ENCODE measurements around the gene WNT10A. TPM values are rescaled to one million over a fixed set of nuclear protein-coding genes. Genes with fewer than 3 reads are reported as not detected.

WNT10A gene
- total and polyA plus RNA-seq, 2 of the 8 experiments (the other 6 are each of a cell fraction or from before 2014, with no cell fraction given): 0.05 TPM; not detected in 1

DNA sequence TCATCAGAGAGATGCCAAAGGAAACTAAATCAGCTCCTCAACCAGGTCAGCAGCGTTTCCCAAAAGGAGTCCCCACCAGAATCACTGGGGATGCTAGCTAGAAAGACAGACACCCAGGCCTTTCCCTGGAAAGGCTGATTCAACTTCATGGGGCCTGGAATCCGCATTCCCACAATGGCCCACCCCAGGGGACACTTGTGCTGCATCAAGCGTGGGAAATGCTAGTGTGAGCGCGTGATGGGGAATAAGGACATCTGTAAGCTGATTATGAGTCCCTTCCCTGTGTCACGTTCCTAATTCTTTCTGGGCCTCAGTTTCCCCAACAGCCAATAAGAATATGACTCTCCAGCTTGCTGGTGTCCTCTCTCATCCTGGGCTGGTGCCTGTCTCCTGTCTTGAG, 2.2 kb upstream of the WNT10A start:
- TF ChIP-seq SUZ12 (IDR thresholded peaks at IDR 0.05; ENCODE audit: low read length) (peak; percentile 19; the same call in 1 of the 2 replicates), GTF2F1 (IDR thresholded peaks at IDR 0.05; ENCODE audit: borderline replicate concordance, low read depth, low read length) (no peak)
- ChIA-PET CTCF (ENCODE audit: partially characterized antibody) (interaction anchor here (1.1 to 21.8 kb wide), 14 partner anchors 9 to 152 kb away, joined by 3 to 783 read pairs (median 10); partner anchors contain the start of gene CRYBA2), POLR2A (ENCODE audit: partially characterized antibody) (interaction anchor here (1.8 kb wide), 1 partner anchor 18 kb away, joined by 3 read pairs; no protein-coding TSS in a partner anchor)
- FAIRE-seq (no peak), DNase-seq (ENCODE audit: low read depth in 1 of 2, low spot score in 2 of 2) (no peak)
- Histone ChIP-seq H3K4me2 (ENCODE audit: insufficient read depth in 1 of 2, low read depth in 2 of 2, low read length in 2 of 2) (no peak overlapping the region; a peak in 1 of 4 replicates), H3K9me3 (ENCODE audit: insufficient read depth in 2 of 2, low read depth in 1 of 2, low read length in 1 of 2) (no peaks in the 10 kb centered on the region; a peak in 1 of 4 replicates), H3K79me1 (ENCODE audit: low read depth, low read length) (no peaks in the 10 kb centered on the region; the same call in 1 of the 2 replicates), H2BK120ac (replicated peaks; ENCODE audit: low read depth, low read length) (no peak overlapping the region), H4K20me1 (replicated peaks in 1 of 2; ENCODE audit: control insufficient read depth in 1 of 2, insufficient read depth in 2 of 2, low read length in 2 of 2) (peaks cover 5 to 35% of the 10 kb centered on the region in 2 experiments), H3K23me2 (ENCODE audit: low read depth, low read length) (no peaks in the 10 kb centered on the region), H3K56ac (replicated peaks; ENCODE audit: insufficient read length, low read depth, low read length) (no peak overlapping the region), H3K9ac (replicated peaks in 1 of 4; ENCODE audit: extremely low read depth in 1 of 4, low read depth in 3 of 4, low read length in 3 of 4) (no peak overlapping the region), H3K4ac (replicated peaks; ENCODE audit: insufficient read length, low read depth, low read length) (no peak overlapping the region), H3K79me2 (ENCODE audit: control insufficient read depth in 1 of 2, insufficient read depth in 2 of 2, low read length in 2 of 2) (no peaks in the 10 kb centered on the region), H2AFZ (ENCODE audit: low read length) (no peak overlapping the region), H3K23ac (ENCODE audit: insufficient read length) (no peak overlapping the region), H2BK12ac (ENCODE audit: low read depth, low read length) (no peak overlapping the region), H3K36me3 (ENCODE audit: control insufficient read depth in 2 of 4, insufficient read depth in 4 of 4, low read length in 3 of 4) (peaks cover 0 to 4% (median 0%) of the 10 kb centered on the region in 4 experiments; a peak in 1 of 8 replicates), H2BK20ac (ENCODE audit: low read length) (no peak overlapping the region), H3K18ac (ENCODE audit: extremely low read depth, low read length) (no peak overlapping the region), H3K27me3 (replicated peaks in 1 of 4; ENCODE audit: control insufficient read depth in 3 of 4, extremely low read depth in 1 of 4, insufficient read depth in 3 of 4, low read length in 3 of 4) (peaks cover 97 to 99% (median 98%) of the 10 kb centered on the region in 4 experiments), H4K8ac (ENCODE audit: extremely low read depth, insufficient read depth, low read length) (no peak overlapping the region), H2BK15ac (ENCODE audit: low read length) (no peak overlapping the region), H4K5ac (ENCODE audit: insufficient read length, low read depth, low read length) (no peak overlapping the region), H3K4me3 (ENCODE audit: extremely low read depth in 1 of 4, insufficient read depth in 2 of 4, low read depth in 3 of 4, low read length in 4 of 4) (no peak overlapping the region), H2BK5ac (ENCODE audit: low read depth, low read length) (no peak overlapping the region), H3K14ac (ENCODE audit: insufficient read length) (no peak overlapping the region), H3K27ac (ENCODE audit: low read depth, low read length) (no peak overlapping the region), H3K4me1 (replicated peaks in 1 of 4; ENCODE audit: control insufficient read depth in 3 of 4, insufficient read depth in 4 of 4, low read length in 3 of 4) (peaks cover 0 to 26% (median 17%) of the 10 kb centered on the region in 4 experiments; a peak in 6 of 7 replicates), H4K91ac (replicated peaks; ENCODE audit: insufficient read length, low read length) (no peak overlapping the region), H2AK5ac (ENCODE audit: low read depth, low read length) (no peak overlapping the region)
- 17% methylated on average over 6 of the region's 6 CpGs; no CpG with 5 or more reads in 1 of the 2 experiments for WGBS, 2 experiments (ENCODE audit: extremely low coverage in 1 of 2, insufficient coverage in 1 of 2, insufficient read length in 1 of 2, insufficient replicate concordance in 2 of 2, low coverage in 1 of 2, low lambda C conversion rate in 2 of 2, missing lambda C conversion rate in 1 of 2)

All from H1 (cell line).